HCT116 (cell line): Measurements from ENCODE around the gene DNAAF5. TPM values are rescaled to one million over a fixed set of nuclear protein-coding genes. Genes with fewer than 3 reads are reported as not detected.

Experiments
- ATAC-seq: fragments of 200-7000 bp; cut with Tn5 transposase; 2 replicates; pipeline ENCODE4 v1.9.1; 2020; ENCODE audit warnings: mild to moderate bottlenecking, moderate library complexity
- BruUV-seq: library from RNA; stranded (reverse); fragments of 400-500 nt; replicated peaks from 2 replicates; lab custom pipeline; 2021; lab: Mats Ljungman, UMichigan
- CTCF ChIA-PET: fragments of 300-600 bp; sonication (Branson Sonifier 250); formaldehyde crosslinking; loops from one replicate; lab custom pipeline; 2021; ENCODE audit warnings: antibody characterized with exemption; lab: Charles Lee
- POLR2A ChIA-PET: fragments of 300-600, 350-600 bp; sonication (Branson Sonifier 250); formaldehyde crosslinking; loops from one replicate; lab custom pipeline; 2021; ENCODE audit warnings: antibody characterized with exemption; lab: Charles Lee
- RAD21 ChIA-PET, 2 experiments: fragments of 300-600 bp; sonication (Branson Sonifier 250); formaldehyde crosslinking; loops; one replicate each; lab custom pipeline; 2023; ENCODE audit warnings: low total read pairs in 2 of 2; ENCODE audit not compliant: uncharacterized antibody in 2 of 2, unreplicated experiment in 2 of 2, low non-redundant PET in 1 of 2; lab: Charles Lee
- DNase-seq: peaks from one replicate; pipeline ENCODE4 v3.0.0-alpha.2; 2010; ENCODE audit warnings: low read depth, low spot score
- H2AFZ ChIP-seq: fragments of 200-600 bp; shearing (Covaris generic), sonication (generic); 2 replicates; pipeline ENCODE4 v1.6.1; 2017; ENCODE audit warnings: low read depth, mixed run types, mixed read lengths, antibody characterized with exemption, low read length; ENCODE audit not compliant: poor library complexity, severe bottlenecking
- H3K27ac ChIP-seq: 2 replicates; pipeline ENCODE4 v1.5.1; 2012; ENCODE audit warnings: low read depth, low read length
- H3K27me3 ChIP-seq: fragments of 200-600 bp; sonication (generic); 2 replicates; pipeline ENCODE4 v1.6.1; 2016; ENCODE audit warnings: mixed run types, low read length, mixed read lengths; ENCODE audit not compliant: insufficient read depth
- H3K36me3 ChIP-seq, 2 experiments: fragments of 200-500 bp in 1 of 2; fragments of 200-600 bp in 1 of 2; sonication (Bioruptor generic) in 1 of 2; sonication (generic) in 1 of 2; 2 replicates each; pipeline versions ENCODE4 v1.5.1 to v1.6.1; 2014 to 2016; ENCODE audit warnings: low read length in 2 of 2, inconsistent platforms in 1 of 2, mixed read lengths in 1 of 2, mixed run types in 1 of 2; ENCODE audit not compliant: insufficient read depth in 2 of 2, control insufficient read depth in 1 of 2
- H3K4me1 ChIP-seq, 2 experiments: fragments of 200-600 bp in 1 of 2; sonication (generic) in 1 of 2; 2 replicates each; pipeline versions ENCODE4 v1.5.1 to v1.6.1; 2012 to 2017; ENCODE audit warnings: low read length in 2 of 2, inconsistent platforms in 1 of 2, mild to moderate bottlenecking in 1 of 2, mixed read lengths in 1 of 2, mixed run types in 1 of 2, moderate library complexity in 1 of 2; ENCODE audit not compliant: insufficient read depth in 2 of 2, control insufficient read depth in 1 of 2
- H3K4me2 ChIP-seq: fragments of 200-600 bp; sonication (generic); 2 replicates; pipeline ENCODE4 v1.6.1; 2017; ENCODE audit warnings: mixed run types, low read length, mixed read lengths
- H3K4me3 ChIP-seq, 2 experiments: fragments of 200-600 bp in 1 of 2; sonication (generic) in 1 of 2; replicated peaks in 1 of 2; 2 replicates each; pipeline ENCODE4 v1.5.1; 2011 to 2016; ENCODE audit warnings: low read length in 2 of 2, control low read depth in 1 of 2, low read depth in 1 of 2, mild to moderate bottlenecking in 1 of 2, mixed read lengths in 1 of 2, mixed run types in 1 of 2
- H3K79me2 ChIP-seq: fragments of 200-600 bp; sonication (generic); 2 replicates; pipeline ENCODE4 v1.6.1; 2017; ENCODE audit warnings: mild to moderate bottlenecking, mixed run types, low read length, moderate library complexity, mixed read lengths; ENCODE audit not compliant: insufficient read depth
- H3K9ac ChIP-seq: fragments of 200-600 bp; sonication (generic); 2 replicates; pipeline ENCODE4 v1.6.1; 2016; ENCODE audit warnings: low read length, mixed read lengths
- H3K9me2 ChIP-seq: fragments of 200-600 bp; sonication (generic), shearing (Covaris generic); 2 replicates; pipeline ENCODE4 v1.6.1; 2017; ENCODE audit warnings: mixed run types, mild to moderate bottlenecking, moderate library complexity; ENCODE audit not compliant: insufficient read depth
- H3K9me3 ChIP-seq, 2 experiments: fragments of 200-500 bp in 1 of 2; fragments of 200-600 bp in 1 of 2; sonication (Bioruptor generic) in 1 of 2; sonication (generic) in 1 of 2; 2 replicates each; pipeline ENCODE4 v1.6.1; 2014 to 2017; ENCODE audit warnings: low read length in 2 of 2, mixed read lengths in 2 of 2, inconsistent platforms in 1 of 2, low read depth in 1 of 2, mild to moderate bottlenecking in 1 of 2, mixed run types in 1 of 2, moderate library complexity in 1 of 2; ENCODE audit not compliant: control insufficient read depth in 1 of 2, insufficient read depth in 1 of 2
- H4K20me1 ChIP-seq: fragments of 200-600 bp; sonication (generic), shearing (Covaris generic); 2 replicates; pipeline ENCODE4 v1.6.1; 2017; ENCODE audit warnings: mixed run types, mild to moderate bottlenecking, moderate library complexity; ENCODE audit not compliant: insufficient read depth
- ATF3 ChIP-seq: IDR thresholded peaks from 2 replicates; pipeline ENCODE4 v1.6.1; 2012
- CBX3 ChIP-seq: IDR thresholded peaks from 2 replicates; pipeline ENCODE4 v1.6.1; 2012; ENCODE audit warnings: low read depth
- CEBPB ChIP-seq: IDR thresholded peaks from 2 replicates; pipeline ENCODE4 v1.6.1; 2012; ENCODE audit warnings: low read depth
- ELF1 ChIP-seq: IDR thresholded peaks from 2 replicates; pipeline ENCODE4 v1.6.1; 2012; ENCODE audit warnings: low read depth, borderline replicate concordance
- MAX ChIP-seq: IDR thresholded peaks from 2 replicates; pipeline ENCODE4 v1.6.1; 2012
- RAD21 ChIP-seq: IDR thresholded peaks from 2 replicates; pipeline ENCODE4 v1.6.1; 2012; ENCODE audit warnings: low read depth, mild to moderate bottlenecking
- SRF ChIP-seq: IDR thresholded peaks from 2 replicates; pipeline ENCODE4 v1.6.1; 2012; ENCODE audit warnings: low read depth
- TCF7L2 ChIP-seq: IDR thresholded peaks from 2 replicates; pipeline ENCODE4 v1.7.0; 2011; ENCODE audit warnings: borderline replicate concordance, inconsistent platforms; ENCODE audit not compliant: insufficient read depth, insufficient read length; ENCODE audit errors: extremely low read depth
- ZFX ChIP-seq: fragments of 450-650 bp; IDR thresholded peaks from 2 replicates; pipeline ENCODE4 v1.6.1; 2017
- intact Hi-C: fragments of 100-400 bp; cut with micrococcal nuclease; formaldehyde crosslinking; loops from 2 replicates; pipeline ENCODE4 v1.10.0; 2022
- total RNA-seq: library from RNA; stranded (reverse); gene quantifications from one replicate; pipeline ENCODE4 v1.2.1, GENCODE V29; 2021; ENCODE audit not compliant: unreplicated experiment
- TF ChIP-seq, protein P1 (sequence below): IDR thresholded peaks from 2 replicates; pipeline ENCODE4 v1.6.1; 2011; ENCODE audit warnings: mild to moderate bottlenecking, low read length, moderate library complexity; ENCODE audit not compliant: insufficient replicate concordance; ENCODE audit errors: extremely low read depth

Gene DNAAF5
- total RNA-seq, 1 experiment from 2014 or later, result 69.4 TPM

GRCh38 chr7:768881-769504 is 42.5 kb downstream of the DNAAF5 start:
- BruUV-seq, result no TSS peak

DNA sequence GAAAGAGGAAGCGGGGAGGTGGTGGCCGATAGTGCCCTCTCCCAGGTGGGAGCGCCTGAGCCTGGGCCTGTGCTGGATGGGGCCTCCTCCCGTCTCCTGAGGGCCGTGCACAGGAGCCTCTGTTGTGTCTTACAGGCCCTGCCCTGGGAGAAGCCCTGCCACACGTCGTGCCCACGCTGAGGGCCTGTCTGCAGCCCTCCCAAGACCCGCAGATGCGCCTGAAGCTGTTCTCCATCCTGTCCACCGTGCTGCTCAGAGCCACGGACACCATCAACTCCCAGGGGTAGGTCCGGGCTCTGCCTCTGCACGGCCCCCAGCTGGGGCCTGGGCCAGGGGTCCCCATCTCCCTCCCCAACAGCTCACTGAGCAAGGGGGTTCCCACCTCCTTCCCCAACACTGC is 43.8 kb downstream of the DNAAF5 start:
- peaks cover 3% of the 10 kb centered on the region; the same call in 1 of the 2 replicates for H3K79me2 ChIP-seq
- no peaks in the 10 kb centered on the region for H3K9me3 ChIP-seq
- no peaks in the 10 kb centered on the region for H4K20me1 ChIP-seq
- H3K4me2 ChIP-seq, result no peak overlapping the region
- RAD21 ChIA-PET, result no interaction called here
- H3K9me2 ChIP-seq, result no peaks in the 10 kb centered on the region
- TF ChIP-seq MAX (no peak), SRF (no peak), TCF7L2 (no peak), ATF3 (no peak), CBX3 (no peak), ZFX (no peak), ELF1 (no peak)
- TF ChIP-seq, protein P1, sequence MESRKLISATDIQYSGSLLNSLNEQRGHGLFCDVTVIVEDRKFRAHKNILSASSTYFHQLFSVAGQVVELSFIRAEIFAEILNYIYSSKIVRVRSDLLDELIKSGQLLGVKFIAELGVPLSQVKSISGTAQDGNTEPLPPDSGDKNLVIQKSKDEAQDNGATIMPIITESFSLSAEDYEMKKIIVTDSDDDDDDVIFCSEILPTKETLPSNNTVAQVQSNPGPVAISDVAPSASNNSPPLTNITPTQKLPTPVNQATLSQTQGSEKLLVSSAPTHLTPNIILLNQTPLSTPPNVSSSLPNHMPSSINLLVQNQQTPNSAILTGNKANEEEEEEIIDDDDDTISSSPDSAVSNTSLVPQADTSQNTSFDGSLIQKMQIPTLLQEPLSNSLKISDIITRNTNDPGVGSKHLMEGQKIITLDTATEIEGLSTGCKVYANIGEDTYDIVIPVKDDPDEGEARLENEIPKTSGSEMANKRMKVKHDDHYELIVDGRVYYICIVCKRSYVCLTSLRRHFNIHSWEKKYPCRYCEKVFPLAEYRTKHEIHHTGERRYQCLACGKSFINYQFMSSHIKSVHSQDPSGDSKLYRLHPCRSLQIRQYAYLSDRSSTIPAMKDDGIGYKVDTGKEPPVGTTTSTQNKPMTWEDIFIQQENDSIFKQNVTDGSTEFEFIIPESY, result no peak
- POLR2A ChIA-PET, result no interaction called here
- no TSS peak for BruUV-seq
- CTCF ChIA-PET, result no interaction called here
- intact Hi-C loops, result no loop called here
- no peak overlapping the region for H3K4me3 ChIP-seq
- H2AFZ ChIP-seq, result no peak overlapping the region
- DNase-seq (no peak), ATAC-seq (no peak)
- H3K36me3 ChIP-seq, result peaks cover 16 to 17% of the 10 kb centered on the region in 2 experiments; a peak in 3 of 4 replicates
- H3K4me1 ChIP-seq, result no peaks in the 10 kb centered on the region
- no peak overlapping the region for H3K9ac ChIP-seq
- no peaks in the 10 kb centered on the region for H3K27me3 ChIP-seq
- no peak overlapping the region for H3K27ac ChIP-seq

More at GRCh38 chr7:768881-769504, 42.5 kb downstream of the DNAAF5 start:
- ChIA-PET POLR2A (no interaction called here), CTCF (no interaction called here), RAD21 (no interaction called here)
- H3K4me1 ChIP-seq, result no peaks in the 10 kb centered on the region
- no peak overlapping the region for H3K4me2 ChIP-seq
- ATAC-seq (peak; percentile 50; the same call in 1 of the 2 replicates), DNase-seq (no peak)
- no peak overlapping the region for H3K4me3 ChIP-seq
- no peak for TF ChIP-seq ZFX
- TF ChIP-seq CBX3, result no peak
- TF ChIP-seq CEBPB, result no peak
- TF ChIP-seq ELF1, result no peak
- TF ChIP-seq RAD21, result no peak
- peaks cover 3% of the 10 kb centered on the region; the same call in 1 of the 2 replicates for H3K79me2 ChIP-seq
- no peak overlapping the region for H3K27ac ChIP-seq
- no peaks in the 10 kb centered on the region for H3K9me3 ChIP-seq
- H3K9ac ChIP-seq, result no peak overlapping the region
- H3K36me3 ChIP-seq, result peaks cover 19 to 21% of the 10 kb centered on the region in 2 experiments; a peak in 3 of 4 replicates
- intact Hi-C loops, result no loop called here
- no peaks in the 10 kb centered on the region for H4K20me1 ChIP-seq
- no peaks in the 10 kb centered on the region for H3K27me3 ChIP-seq
- H2AFZ ChIP-seq, result no peak overlapping the region
- no peaks in the 10 kb centered on the region for H3K9me2 ChIP-seq
